ENCODE data around the gene HDAC11. TPM values are rescaled to one million over a fixed set of nuclear protein-coding genes. Genes with fewer than 3 reads are reported as not detected.

The HDAC11 gene
- total and polyA plus RNA-seq, 2 donors, result 7.4 to 27.1 TPM

- Histone ChIP-seq H3K4me3 (ENCODE audit: low read depth, low read length) (no peak overlapping the region), H3K27ac (ENCODE audit: low read depth) (no peak overlapping the region), H3K36me3 (ENCODE audit: insufficient read depth) (no peaks in the 10 kb centered on the region), H3K4me1 (ENCODE audit: insufficient read depth) (no peaks in the 10 kb centered on the region)
- WGBS, result 33% methylated on average over 14 of the region's 14 CpGs
- DNase-seq (ENCODE audit: extremely low spot score), result no peak
Measured at GRCh38 chr3:13461169-13462124, 18.7 kb upstream of the HDAC11 start.

GRCh38 chr3:13462125-13462629 is 17.9 kb upstream of the HDAC11 start:
- H3K4me1 ChIP-seq (ENCODE audit: insufficient read depth), result no peaks in the 10 kb centered on the region
- no peak for DNase-seq (ENCODE audit: extremely low spot score)
- WGBS, result 87% methylated on average over 8 of the region's 8 CpGs
- H3K27ac ChIP-seq (ENCODE audit: low read depth), result no peak overlapping the region
- H3K4me3 ChIP-seq (ENCODE audit: low read depth, low read length), result no peak overlapping the region
- H3K36me3 ChIP-seq (ENCODE audit: insufficient read depth), result no peaks in the 10 kb centered on the region

GRCh38 chr3:13462822-13463221 is 17.3 kb upstream of the HDAC11 start:
- no peaks in the 10 kb centered on the region for H3K4me1 ChIP-seq (ENCODE audit: insufficient read depth)
- 62% methylated on average over 5 of the region's 5 CpGs for WGBS
- no peak for DNase-seq (ENCODE audit: extremely low spot score)
- no peak overlapping the region for H3K4me3 ChIP-seq (ENCODE audit: low read depth, low read length)
- no peak overlapping the region for H3K27ac ChIP-seq (ENCODE audit: low read depth)
- no peaks in the 10 kb centered on the region for H3K36me3 ChIP-seq (ENCODE audit: insufficient read depth)

GRCh38 chr3:13463618-13464400 is 16.3 kb upstream of the HDAC11 start:
- no peak for DNase-seq (ENCODE audit: extremely low spot score)
- Histone ChIP-seq H3K27ac (ENCODE audit: low read depth) (no peak overlapping the region), H3K4me3 (ENCODE audit: low read depth, low read length) (no peak overlapping the region), H3K4me1 (ENCODE audit: insufficient read depth) (no peaks in the 10 kb centered on the region), H3K36me3 (ENCODE audit: insufficient read depth) (no peaks in the 10 kb centered on the region)
- 71% methylated on average over 11 of the region's 11 CpGs for WGBS

GRCh38 chr3:13465236-13465873 is 14.8 kb upstream of the HDAC11 start:
- Histone ChIP-seq H3K4me1 (ENCODE audit: insufficient read depth) (no peaks in the 10 kb centered on the region), H3K27ac (ENCODE audit: low read depth) (no peak overlapping the region), H3K4me3 (ENCODE audit: low read depth, low read length) (no peak overlapping the region), H3K36me3 (ENCODE audit: insufficient read depth) (no peaks in the 10 kb centered on the region)
- WGBS, result 46% methylated on average over 4 of the region's 4 CpGs
- no peak for DNase-seq (ENCODE audit: extremely low spot score)

GRCh38 chr3:13466781-13467180 is 13.3 kb upstream of the HDAC11 start:
- no peaks in the 10 kb centered on the region for H3K4me1 ChIP-seq (ENCODE audit: insufficient read depth)
- WGBS, result 77% methylated on average over 4 of the region's 4 CpGs

GRCh38 chr3:13470894-13471574 is 9.1 kb upstream of the HDAC11 start:
- no peak overlapping the region for H3K27ac ChIP-seq (ENCODE audit: low read depth)
- no peaks in the 10 kb centered on the region for H3K36me3 ChIP-seq (ENCODE audit: insufficient read depth)
- WGBS, result 72% methylated on average over 13 of the region's 13 CpGs
- H3K4me1 ChIP-seq (ENCODE audit: insufficient read depth), result no peaks in the 10 kb centered on the region
- no peak for DNase-seq (ENCODE audit: extremely low spot score)
- no peak overlapping the region for H3K4me3 ChIP-seq (ENCODE audit: low read depth, low read length)

More at GRCh38 chr3:13466781-13467180, 13.3 kb upstream of the HDAC11 start:
- Histone ChIP-seq H3K4me3 (ENCODE audit: low read depth, low read length) (no peak overlapping the region), H3K36me3 (ENCODE audit: insufficient read depth) (no peaks in the 10 kb centered on the region), H3K27ac (ENCODE audit: low read depth) (no peak overlapping the region)
- no peak for DNase-seq (ENCODE audit: extremely low spot score)

GRCh38 chr3:13472286-13472685 is 7.8 kb upstream of the HDAC11 start:
- WGBS, result 76% methylated on average over 4 of the region's 4 CpGs
- no peak for DNase-seq (ENCODE audit: extremely low spot score)
- H3K4me1 ChIP-seq (ENCODE audit: insufficient read depth), result no peaks in the 10 kb centered on the region
- H3K4me3 ChIP-seq (ENCODE audit: low read depth, low read length), result no peak overlapping the region
- no peak overlapping the region for H3K27ac ChIP-seq (ENCODE audit: low read depth)
- no peaks in the 10 kb centered on the region for H3K36me3 ChIP-seq (ENCODE audit: insufficient read depth)

- DNase-seq (ENCODE audit: extremely low spot score), result no peak
- 90% methylated on average over 3 of the region's 3 CpGs for WGBS
- Histone ChIP-seq H3K36me3 (ENCODE audit: insufficient read depth) (no peaks in the 10 kb centered on the region), H3K27ac (ENCODE audit: low read depth) (no peak overlapping the region), H3K4me3 (ENCODE audit: low read depth, low read length) (no peak overlapping the region), H3K4me1 (ENCODE audit: insufficient read depth) (no peaks in the 10 kb centered on the region)
Measured at GRCh38 chr3:13473020-13473419, 7.1 kb upstream of the HDAC11 start.

GRCh38 chr3:13474021-13474420 is 6.1 kb upstream of the HDAC11 start:
- no peak overlapping the region for H3K4me3 ChIP-seq (ENCODE audit: low read depth, low read length)
- WGBS, result 77% methylated on average over 12 of the region's 12 CpGs
- DNase-seq (ENCODE audit: extremely low spot score), result no peak

GRCh38 chr3:13474776-13475303 is 5.3 kb upstream of the HDAC11 start:
- WGBS, result 72% methylated on average over 10 of the region's 10 CpGs
- Histone ChIP-seq H3K4me1 (ENCODE audit: insufficient read depth) (no peaks in the 10 kb centered on the region), H3K4me3 (ENCODE audit: low read depth, low read length) (no peak overlapping the region), H3K27ac (ENCODE audit: low read depth) (no peak overlapping the region), H3K36me3 (ENCODE audit: insufficient read depth) (no peaks in the 10 kb centered on the region)
- DNase-seq (ENCODE audit: extremely low spot score), result no peak

More at GRCh38 chr3:13474021-13474420, 6.1 kb upstream of the HDAC11 start:
- H3K4me1 ChIP-seq (ENCODE audit: insufficient read depth), result no peaks in the 10 kb centered on the region
- no peaks in the 10 kb centered on the region for H3K36me3 ChIP-seq (ENCODE audit: insufficient read depth)
- H3K27ac ChIP-seq (ENCODE audit: low read depth), result no peak overlapping the region

- 63% methylated on average over 7 of the region's 7 CpGs for WGBS
- Histone ChIP-seq H3K4me1 (ENCODE audit: insufficient read depth) (no peaks in the 10 kb centered on the region), H3K27ac (ENCODE audit: low read depth) (no peak overlapping the region), H3K36me3 (ENCODE audit: insufficient read depth) (no peaks in the 10 kb centered on the region), H3K4me3 (ENCODE audit: low read depth, low read length) (no peak overlapping the region)
- DNase-seq (ENCODE audit: extremely low spot score), result no peak
Measured at GRCh38 chr3:13475871-13476590, 4.1 kb upstream of the HDAC11 start.

Measured in urinary bladder (tissue), 4 donors.